Large intestine (tissue), 3 donors: ENCODE results near the gene ABCG2. TPM values are rescaled to one million over a fixed set of nuclear protein-coding genes. Genes with fewer than 3 reads are reported as not detected.

ENCODE experiments used
- DNase-seq, 2 donors: peaks; one replicate each; pipeline versions ENCODE4 v3.0.0 to v3.0.0-alpha.2; 2013
- H3K27ac ChIP-seq: one replicate; pipeline ENCODE4 v1.5.1; 2013; ENCODE audit warnings: low read length
- H3K27me3 ChIP-seq: 2 replicates; pipeline ENCODE4 v1.6.1; 2013; ENCODE audit warnings: low read length; ENCODE audit not compliant: control insufficient read depth, insufficient read depth
- H3K36me3 ChIP-seq: 2 replicates; pipeline ENCODE4 v1.6.1; 2013; ENCODE audit warnings: low read length; ENCODE audit not compliant: control insufficient read depth, insufficient read depth
- H3K4me1 ChIP-seq: one replicate; pipeline ENCODE4 v1.6.1; 2013; ENCODE audit warnings: low read length; ENCODE audit not compliant: control insufficient read depth, insufficient read depth
- H3K4me3 ChIP-seq: one replicate; pipeline ENCODE4 v1.5.1; 2013; ENCODE audit warnings: low read length
- H3K9me3 ChIP-seq: one replicate; pipeline ENCODE4 v1.6.1; 2013; ENCODE audit warnings: mild to moderate bottlenecking, low read depth, low read length, moderate library complexity; ENCODE audit not compliant: control insufficient read depth
- WGBS: methylation state at CpG from one replicate; pipeline ENCODE4 v1.1.5; 2013; ENCODE audit warnings: low lambda C conversion rate; ENCODE audit not compliant: insufficient coverage; 5-methylcytosine and 5-hydroxymethylcytosine counted together
- polyA plus RNA-seq: library from polyadenylated mRNA; unstranded; fragments of 120-200 nt; gene quantifications from one replicate; pipeline ENCODE4 v1.2.1, GENCODE V29; 2013

The ABCG2 gene
- polyA plus RNA-seq, 1 donor = 5.7 TPM

GRCh38 chr4:88054901-88055300 lies 103.5 kb downstream of the ABCG2 start:
- no CpG with 5 or more reads among the region's 3 CpGs for WGBS
- H3K27ac ChIP-seq = no peak overlapping the region

DNA sequence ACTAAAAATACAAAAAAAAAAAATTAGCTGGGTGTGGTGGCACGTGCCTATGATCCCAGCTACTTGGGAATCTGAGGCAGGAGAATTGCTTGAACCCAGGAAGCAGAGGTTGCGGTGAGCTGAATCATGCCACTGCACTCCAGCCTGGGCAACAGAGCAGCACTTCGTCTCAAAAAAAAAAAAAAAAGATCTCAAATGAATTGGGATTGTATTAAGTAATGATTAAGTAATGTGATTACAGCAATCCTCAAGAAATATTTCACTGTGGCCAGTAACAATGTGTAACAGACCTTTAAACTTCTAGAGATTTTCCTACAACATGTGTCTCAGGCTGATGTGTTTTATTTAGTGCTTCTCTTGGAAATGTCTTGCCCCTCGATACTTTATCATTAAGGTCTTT lies 104.2 kb downstream of the ABCG2 start:
- Histone ChIP-seq H3K4me1 (peaks cover 5% of the 10 kb centered on the region), H3K36me3 (peaks cover 31% of the 10 kb centered on the region), H3K4me3 (no peak overlapping the region), H3K9me3 (no peaks in the 10 kb centered on the region), H3K27me3 (no peaks in the 10 kb centered on the region), H3K27ac (no peak overlapping the region)
- WGBS = 100% methylated on average over 1 of the region's 4 CpGs
- no peak for DNase-seq

More at GRCh38 chr4:88054901-88055300, 103.5 kb downstream of the ABCG2 start:
- Histone ChIP-seq H3K4me3 (no peak overlapping the region), H3K36me3 (peaks cover 31% of the 10 kb centered on the region), H3K9me3 (no peaks in the 10 kb centered on the region), H3K27me3 (no peaks in the 10 kb centered on the region), H3K4me1 (peaks cover 8% of the 10 kb centered on the region)
- DNase-seq = peak; percentile 57 to 64

DNA sequence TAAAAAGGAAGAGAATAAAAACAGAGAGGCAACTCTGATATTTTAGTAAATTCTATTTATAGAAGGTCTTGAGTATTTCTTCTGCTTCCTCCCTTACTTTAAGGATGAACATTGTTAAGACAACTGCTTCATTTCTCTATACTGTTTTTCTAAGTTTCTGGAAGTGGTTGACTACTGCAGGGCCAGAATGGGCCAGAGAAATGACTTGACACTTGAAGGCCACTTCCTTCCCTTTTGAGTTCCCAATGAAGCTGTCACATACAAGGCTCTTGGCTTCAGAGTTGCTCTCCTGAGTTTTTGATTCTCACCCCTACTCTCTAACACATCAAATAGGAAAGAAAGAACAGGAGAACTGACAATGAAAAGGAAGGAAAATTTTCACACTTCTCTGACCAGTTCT lies 113.4 kb downstream of the ABCG2 start:
- peaks cover 44% of the 10 kb centered on the region for H3K36me3 ChIP-seq
- no peak for DNase-seq
- no peaks in the 10 kb centered on the region for H3K9me3 ChIP-seq
- H3K4me3 ChIP-seq = no peak overlapping the region
- H3K27ac ChIP-seq = no peak overlapping the region
- no peaks in the 10 kb centered on the region for H3K27me3 ChIP-seq
- H3K4me1 ChIP-seq = peaks cover 11% of the 10 kb centered on the region

DNA sequence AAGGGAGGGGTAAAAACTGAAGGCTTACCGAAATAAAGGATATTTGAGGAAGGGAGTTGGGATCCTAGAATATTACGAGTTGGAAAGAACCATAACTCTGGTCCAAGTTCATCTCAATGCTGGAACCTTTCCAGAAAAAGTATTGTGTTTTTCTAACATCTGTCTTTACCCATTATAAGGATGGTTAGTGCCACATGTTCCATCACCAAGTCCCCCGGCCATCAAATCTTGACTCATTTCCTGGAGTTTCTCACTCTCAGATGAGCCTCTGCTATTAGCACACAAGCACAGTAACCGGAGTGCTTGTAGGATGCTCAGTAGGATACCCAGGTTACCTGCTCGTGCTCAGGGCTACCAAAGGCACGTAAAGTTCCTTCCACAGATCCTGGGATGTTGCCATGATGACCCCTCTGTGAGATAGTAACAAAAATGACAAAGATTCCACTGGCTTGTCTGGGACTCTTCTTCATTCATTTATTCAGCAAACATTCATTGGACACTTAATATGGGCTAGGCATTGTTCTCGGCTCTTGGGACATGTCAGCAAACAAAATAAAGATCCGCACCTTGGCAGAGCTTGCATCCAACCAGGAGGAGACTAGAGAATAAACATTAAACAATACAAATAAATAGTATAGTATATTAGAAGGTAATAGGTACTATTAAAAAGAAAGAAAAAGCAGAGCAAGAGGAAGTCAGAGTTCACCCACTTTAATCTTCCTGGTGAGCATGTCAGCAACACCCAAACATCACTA lies 114.7 kb downstream of the ABCG2 start:
- WGBS = 90% methylated on average over 2 of the region's 8 CpGs
- H3K4me3 ChIP-seq = no peak overlapping the region
- H3K27ac ChIP-seq = no peak overlapping the region
- no peaks in the 10 kb centered on the region for H3K9me3 ChIP-seq
- no peak for DNase-seq
- H3K4me1 ChIP-seq = peaks cover 11% of the 10 kb centered on the region
- no peaks in the 10 kb centered on the region for H3K27me3 ChIP-seq
- H3K36me3 ChIP-seq = peaks cover 53% of the 10 kb centered on the region

GRCh38 chr4:88043001-88043400 lies 115.4 kb downstream of the ABCG2 start:
- Histone ChIP-seq H3K36me3 (peaks cover 59% of the 10 kb centered on the region), H3K27ac (no peak overlapping the region), H3K4me3 (no peak overlapping the region), H3K9me3 (no peaks in the 10 kb centered on the region), H3K4me1 (peaks cover 11% of the 10 kb centered on the region), H3K27me3 (no peaks in the 10 kb centered on the region)
- no peak for DNase-seq
- WGBS = no CpG with 5 or more reads among the region's 1 CpG

DNA sequence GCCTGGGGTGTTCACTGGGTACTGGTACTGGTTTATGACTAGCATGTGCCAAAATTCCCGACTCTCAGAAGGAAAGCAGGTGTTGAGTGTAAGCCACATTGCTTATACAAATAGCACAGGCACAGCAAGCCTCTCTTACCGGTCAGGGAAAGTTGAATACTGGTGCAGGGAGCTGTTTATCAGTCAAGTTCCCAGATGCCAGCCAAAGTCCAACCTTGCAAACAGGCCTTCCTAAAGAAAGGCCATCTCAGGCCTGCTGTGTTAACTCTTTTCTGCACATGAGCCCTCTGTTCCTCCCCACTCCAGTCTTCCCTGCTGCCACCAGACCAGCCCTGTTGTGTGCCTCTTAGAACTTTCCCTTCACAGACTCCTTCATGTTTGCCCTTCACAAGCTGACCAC lies 116.8 kb downstream of the ABCG2 start:
- WGBS = no CpG with 5 or more reads among the region's 2 CpGs
- Histone ChIP-seq H3K27ac (no peak overlapping the region), H3K9me3 (no peaks in the 10 kb centered on the region), H3K4me1 (peaks cover 11% of the 10 kb centered on the region), H3K27me3 (no peaks in the 10 kb centered on the region), H3K36me3 (peaks cover 64% of the 10 kb centered on the region), H3K4me3 (no peak overlapping the region)
- DNase-seq = peak; percentile 56 to 75

GRCh38 chr4:88040707-88041106 lies 117.7 kb downstream of the ABCG2 start:
- Histone ChIP-seq H3K4me1 (peaks cover 11% of the 10 kb centered on the region), H3K4me3 (no peak overlapping the region), H3K27ac (no peak overlapping the region), H3K27me3 (no peaks in the 10 kb centered on the region), H3K36me3 (peaks cover 65% of the 10 kb centered on the region), H3K9me3 (no peaks in the 10 kb centered on the region)
- DNase-seq = no peak
- WGBS = 100% methylated on average over 2 of the region's 3 CpGs

Other genes starting within 250 kb of the ABCG2 start
- 65.6 TPM for gene SPP1, start 182.9 kb downstream of the ABCG2 start, polyA plus RNA-seq
- 31.2 TPM for gene PKD2, start 151.0 kb downstream of the ABCG2 start, polyA plus RNA-seq
- gene PPM1K, start 125.9 kb upstream of the ABCG2 start, polyA plus RNA-seq = 9.4 TPM
- 10.8 TPM for gene HERC6, start 220.2 kb upstream of the ABCG2 start, polyA plus RNA-seq